Measurements from ENCODE around the gene LAGE3.

LAGE3 gene

DNA sequence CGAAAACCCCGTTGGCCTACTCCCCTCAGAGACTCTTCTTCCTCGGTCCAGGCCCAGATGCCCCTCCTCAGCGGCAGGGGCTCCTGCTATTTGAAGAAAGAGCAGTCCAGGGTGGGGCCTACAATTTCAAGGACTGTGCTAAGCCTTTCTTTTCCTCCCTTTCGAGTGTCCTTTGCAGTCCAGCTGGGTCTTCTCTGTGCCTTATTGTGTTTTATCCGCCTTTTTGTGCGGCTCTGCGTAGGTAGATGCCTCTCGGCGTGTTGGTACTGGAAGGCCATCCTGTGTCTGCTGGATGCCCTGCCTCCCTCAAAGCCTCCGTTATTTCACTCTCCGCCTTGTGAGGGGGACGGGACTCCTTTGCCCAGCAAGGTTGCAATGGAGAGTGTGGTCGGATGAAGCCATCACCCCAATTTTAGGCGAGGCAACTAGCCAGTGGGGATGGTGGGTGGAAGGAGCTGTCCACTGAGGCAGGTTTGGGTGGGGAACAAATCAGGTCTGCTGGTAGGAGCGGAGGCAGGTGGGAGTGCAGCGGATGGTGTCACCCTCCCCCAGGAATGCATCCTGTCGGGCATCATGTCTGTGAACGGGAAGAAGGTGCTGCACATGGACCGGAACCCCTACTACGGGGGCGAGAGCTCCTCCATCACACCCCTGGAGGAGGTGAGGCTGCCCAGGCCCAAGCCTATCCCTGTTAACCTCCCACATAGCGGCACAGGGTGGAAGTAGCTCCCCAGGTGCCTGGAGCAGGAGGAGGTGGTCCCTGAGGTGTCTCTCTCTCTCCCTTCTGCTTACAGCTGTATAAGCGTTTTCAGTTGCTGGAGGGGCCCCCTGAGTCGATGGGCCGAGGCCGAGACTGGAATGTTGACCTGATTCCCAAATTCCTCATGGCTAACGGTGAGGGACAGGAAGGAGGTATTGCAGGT is 40.8 kb downstream of the LAGE3 start:
- FAIRE-seq, result no peak

GRCh38 chrX:154436983-154437752 is 41.9 kb downstream of the LAGE3 start, which contains the start of gene GDI1:
GDI1 (plus strand) TSS chrX:154437154; CDS start chrX:154437255, 101 bp downstream.
- no peak for FAIRE-seq
- DNase-seq (ENCODE audit: insufficient read length, low spot score), result peak; percentile 30

More for the DNA sequence above, 40.8 kb downstream of the LAGE3 start:
- DNase-seq (ENCODE audit: insufficient read length, low spot score), result no peak

DNA sequence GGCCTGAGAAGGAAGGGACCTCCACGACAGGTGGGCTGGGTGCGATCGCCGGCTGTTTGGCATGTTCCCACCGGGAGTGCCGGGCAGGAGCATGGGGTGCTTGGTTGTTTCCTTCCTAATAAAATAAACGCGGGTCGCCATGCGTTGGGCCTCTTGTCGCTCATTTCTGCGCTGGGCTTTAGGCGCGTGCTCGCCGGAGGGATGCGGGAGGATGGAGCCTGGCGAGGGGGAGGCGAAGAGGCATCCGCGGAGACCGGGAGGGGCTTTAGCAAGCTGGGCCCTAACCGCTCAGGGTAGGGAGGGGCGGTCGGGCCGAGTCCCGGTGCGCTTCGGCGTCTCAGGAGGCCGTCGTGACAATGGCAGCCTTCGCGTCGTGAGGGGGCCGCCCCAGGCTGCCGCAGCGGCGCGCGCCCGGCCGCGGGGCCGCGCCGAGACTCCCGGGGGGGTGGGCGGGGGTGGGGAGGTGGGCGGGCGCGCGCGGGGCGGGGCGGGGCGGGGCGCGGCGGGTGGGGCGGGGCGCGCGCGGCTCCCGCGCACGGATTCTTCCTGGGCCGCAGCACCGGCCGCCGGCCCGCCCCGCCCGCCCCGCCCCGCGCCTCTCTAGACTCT is 42.6 kb downstream of the LAGE3 start:
- no peak for DNase-seq (ENCODE audit: insufficient read length, low spot score)
- no peak for FAIRE-seq

DNA sequence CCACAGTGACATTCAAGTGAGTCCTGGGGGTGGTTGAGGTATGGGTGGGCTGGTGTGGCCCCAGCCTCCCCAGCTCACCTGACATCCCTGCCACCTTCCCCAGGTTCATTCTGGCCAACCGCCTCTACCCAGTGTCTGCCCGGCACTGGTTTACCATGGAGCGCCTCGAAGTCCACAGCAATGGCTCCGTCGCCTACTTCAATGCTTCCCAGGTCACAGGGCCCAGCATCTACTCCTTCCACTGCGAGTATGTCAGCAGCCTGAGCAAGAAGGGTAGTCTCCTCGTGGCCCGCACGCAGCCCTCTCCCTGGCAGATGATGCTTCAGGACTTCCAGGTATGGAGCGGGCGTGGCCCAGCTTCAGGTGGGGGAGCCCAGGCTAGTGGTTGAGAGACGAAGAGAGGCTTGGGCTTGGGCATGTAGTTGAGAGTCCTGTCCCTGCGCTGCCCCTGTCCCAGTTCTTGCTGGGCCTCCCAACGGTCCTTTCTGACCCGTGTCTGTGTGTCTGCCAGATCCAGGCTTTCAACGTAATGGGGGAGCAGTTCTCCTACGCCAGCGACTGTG is 43.8 kb downstream of the LAGE3 start:
- DNase-seq (ENCODE audit: insufficient read length, low spot score) (no peak), FAIRE-seq (no peak)

DNA sequence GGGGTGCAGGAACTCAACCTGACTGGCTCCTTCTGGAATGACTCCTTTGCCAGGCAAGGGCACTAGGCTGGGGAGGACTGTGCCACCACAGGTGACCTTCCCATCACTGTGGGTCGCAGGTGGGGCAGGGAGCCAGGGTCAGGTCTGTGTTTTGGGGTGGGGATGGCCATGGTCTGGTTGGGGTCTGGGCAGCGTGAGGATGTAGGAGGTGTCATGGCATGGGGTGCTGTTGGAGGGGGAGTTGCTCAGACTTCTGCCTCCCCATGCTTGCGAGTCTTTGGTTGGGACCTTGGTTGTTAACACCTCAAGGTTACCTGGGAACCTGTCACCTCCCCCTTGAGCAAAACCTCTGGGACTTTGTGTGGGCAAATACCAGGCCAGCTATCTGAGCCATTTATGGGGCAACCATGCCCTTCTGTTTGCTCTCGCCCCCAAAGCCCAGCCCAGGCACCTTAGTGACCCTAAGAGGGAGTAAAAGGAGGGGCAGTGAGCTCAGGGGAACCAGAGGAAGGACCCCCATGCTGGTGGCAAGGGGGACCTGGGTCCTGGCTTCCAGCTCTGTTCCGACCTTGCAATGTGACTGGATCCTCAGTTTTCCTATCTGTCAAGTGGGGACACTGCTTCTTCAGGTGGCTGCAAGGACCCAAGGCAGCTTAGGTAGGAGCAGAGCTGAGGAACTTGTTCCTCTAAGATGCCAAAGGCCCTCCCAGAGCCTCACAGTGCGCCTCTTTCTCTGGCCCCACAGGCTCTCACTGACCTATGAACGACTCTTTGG is 44.5 kb downstream of the LAGE3 start:
- FAIRE-seq (no peak), DNase-seq (ENCODE audit: insufficient read length, low spot score) (no peak)

GRCh38 chrX:154433605-154434004 is 45.5 kb downstream of the LAGE3 start:
- FAIRE-seq (no peak), DNase-seq (ENCODE audit: insufficient read length, low spot score) (no peak)

DNA sequence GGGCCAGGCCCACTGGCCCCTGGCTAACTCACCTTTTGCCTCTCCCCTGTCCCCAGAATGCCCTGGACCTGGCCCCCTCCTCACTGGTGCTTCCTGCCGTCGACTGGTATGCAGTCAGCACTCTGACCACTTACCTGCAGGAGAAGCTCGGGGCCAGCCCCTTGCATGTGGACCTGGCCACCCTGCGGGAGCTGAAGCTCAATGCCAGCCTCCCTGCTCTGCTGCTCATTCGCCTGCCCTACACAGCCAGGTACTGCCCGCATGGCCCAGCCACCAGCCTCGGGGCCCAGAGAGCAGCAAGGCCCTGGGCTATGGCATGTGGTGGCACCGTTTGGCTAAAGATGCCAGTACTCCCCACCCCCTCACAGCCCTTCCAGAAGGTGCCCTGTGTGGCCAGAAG is 46.9 kb downstream of the LAGE3 start:
- DNase-seq (ENCODE audit: insufficient read length, low spot score) (no peak), FAIRE-seq (no peak)

GRCh38 chrX:154431341-154431740 is 47.7 kb downstream of the LAGE3 start:
- no peak for DNase-seq (ENCODE audit: insufficient read length, low spot score)
- FAIRE-seq, result no peak

GRCh38 chrX:154430916-154431315 is 48.2 kb downstream of the LAGE3 start:
- DNase-seq (ENCODE audit: insufficient read length, low spot score) (no peak), FAIRE-seq (no peak)

GRCh38 chrX:154430479-154430878 is 48.6 kb downstream of the LAGE3 start:
- FAIRE-seq (no peak), DNase-seq (ENCODE audit: insufficient read length, low spot score) (no peak)

GRCh38 chrX:154429711-154430110 is 49.4 kb downstream of the LAGE3 start:
- FAIRE-seq (no peak), DNase-seq (ENCODE audit: insufficient read length, low spot score) (no peak)

DNA sequence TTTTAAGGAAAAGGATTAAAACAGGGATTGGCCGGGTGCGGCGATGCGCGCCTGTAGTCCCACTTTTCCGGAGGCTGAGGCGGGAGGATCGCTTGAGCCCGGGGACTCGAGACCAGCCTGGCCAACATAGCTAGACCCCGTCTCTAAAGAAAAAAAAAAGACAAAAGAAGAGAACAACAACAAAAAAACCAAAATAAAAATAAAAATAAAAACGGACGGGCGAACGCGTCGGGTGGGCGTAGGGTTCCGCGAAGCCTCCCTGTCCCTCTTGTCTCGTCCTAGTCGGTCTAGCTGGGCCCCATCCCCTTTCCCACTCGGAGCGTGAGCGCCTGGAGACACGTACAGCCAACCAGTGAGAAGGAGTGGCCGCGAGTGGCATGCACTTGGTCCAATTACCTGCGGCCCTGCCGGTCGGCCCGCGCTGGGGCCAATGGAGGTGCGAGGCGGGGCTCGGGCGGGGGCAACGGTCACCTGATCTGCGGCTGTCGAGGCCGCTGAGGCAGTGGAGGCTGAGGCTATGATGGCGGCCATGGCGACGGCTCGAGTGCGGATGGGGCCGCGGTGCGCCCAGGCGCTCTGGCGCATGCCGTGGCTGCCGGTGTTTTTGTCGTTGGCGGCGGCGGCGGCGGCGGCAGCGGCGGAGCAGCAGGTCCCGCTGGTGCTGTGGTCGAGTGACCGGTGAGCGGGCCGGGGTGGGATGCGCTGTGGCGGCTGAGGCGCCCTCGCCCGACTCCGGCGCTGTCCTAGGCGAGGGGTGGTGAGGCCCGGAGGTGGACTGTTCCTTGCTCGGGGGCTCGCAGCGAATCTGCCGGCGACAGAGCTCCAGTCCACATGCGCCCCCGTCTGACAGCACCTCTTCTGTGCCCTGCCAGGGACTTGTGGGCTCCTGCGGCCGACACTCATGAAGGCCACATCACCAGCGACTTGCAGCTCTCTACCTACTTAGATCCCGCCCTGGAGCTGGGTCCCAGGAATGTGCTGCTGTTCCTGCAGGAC is 50.6 kb downstream of the LAGE3 start, which contains the start of gene ATP6AP1:
ATP6AP1 (plus strand) TSS at position 502 of the 996 bp plus-strand sequence; CDS start at position 518, 16 bp downstream.
- DNase-seq (ENCODE audit: insufficient read length, low spot score) (peak; percentile 90), FAIRE-seq (peak; percentile 86)

Data from HTR-8/SVneo (cell line).